ENCODE results near the gene PPARA. TPM values are rescaled to one million over a fixed set of nuclear protein-coding genes. Genes with fewer than 3 reads are reported as not detected.

The PPARA gene
- polyA plus RNA-seq, 1 of the 3 experiments (the other 2 are of a cell fraction), result 4.5 TPM

GRCh38 chr22:46104170-46104880 lies 46.0 kb upstream of the PPARA start:
- no peaks in the 10 kb centered on the region for H3K9me3 ChIP-seq
- peaks cover 29 to 93% of the 10 kb centered on the region in 2 experiments for H3K4me1 ChIP-seq (ENCODE audit: control insufficient read depth in 1 of 2, insufficient read depth in 2 of 2, low read depth in 1 of 2, low read length in 1 of 2)
- no peak overlapping the region for H3K9ac ChIP-seq
- H3K79me2 ChIP-seq (ENCODE audit: insufficient read depth), result peaks cover 100% of the 10 kb centered on the region
- DNase-seq, result no peak
- 96% methylated on average over 16 of the region's 40 CpGs for WGBS (ENCODE audit: low lambda C conversion rate)
- peaks cover 83 to 92% of the 10 kb centered on the region in 2 experiments for H3K36me3 ChIP-seq (replicated peaks in 1 of 2; ENCODE audit: control insufficient read depth in 1 of 2, insufficient read depth in 2 of 2, low read length in 1 of 2)
- H3K27me3 ChIP-seq (ENCODE audit: insufficient read depth), result no peaks in the 10 kb centered on the region
- H3K27ac ChIP-seq (ENCODE audit: low read depth in 2 of 2, low read length in 1 of 2), result peak overlapping the region; percentile 60 to 98
- TF ChIP-seq RXRA (IDR thresholded peaks at IDR 0.05; ENCODE audit: borderline replicate concordance, low read depth) (no peak), POLR2AphosphoS5 (IDR thresholded peaks at IDR 0.05; ENCODE audit: low read depth, low read length) (no peak; the same call in 1 of the 2 replicates), NRF1 (IDR thresholded peaks at IDR 0.05; ENCODE audit: low read depth, low read length) (no peak), FOSL2 (IDR thresholded peaks at IDR 0.05; ENCODE audit: borderline replicate concordance, low read depth) (no peak), RAD21 (IDR thresholded peaks at IDR 0.05; ENCODE audit: low read length) (no peak), USF2 (IDR thresholded peaks at IDR 0.05; ENCODE audit: borderline replicate concordance, low read depth, low read length) (no peak), ELF1 (IDR thresholded peaks at IDR 0.05) (no peak), CTCF (IDR thresholded peaks at IDR 0.05) (no peak), FOXM1 (IDR thresholded peaks at IDR 0.05; ENCODE audit: low read depth) (no peak), SMC3 (IDR thresholded peaks at IDR 0.05; ENCODE audit: low read depth, low read length) (no peak), MXI1 (IDR thresholded peaks at IDR 0.05; ENCODE audit: low read depth, low read length) (no peak), NFIC (IDR thresholded peaks at IDR 0.05; ENCODE audit: borderline replicate concordance) (no peak), SIN3A (IDR thresholded peaks at IDR 0.05; ENCODE audit: borderline replicate concordance, low read depth, low read length) (peak; percentile 13; the same call in 1 of the 2 replicates), YY1 (IDR thresholded peaks at IDR 0.05; ENCODE audit: low read depth) (peak; percentile 90), FOXJ3 (CRISPR knock-in tag; IDR thresholded peaks at IDR 0.05) (no peak), RFX5 (IDR thresholded peaks at IDR 0.05; ENCODE audit: low read length) (no peak), GATA2 (CRISPR knock-in tag; IDR thresholded peaks at IDR 0.05) (no peak), REST (IDR thresholded peaks at IDR 0.05; ENCODE audit: low read depth, low read length) (no peak), GABPA (IDR thresholded peaks at IDR 0.05; ENCODE audit: low read depth) (no peak), MEF2A (IDR thresholded peaks at IDR 0.05; ENCODE audit: borderline replicate concordance, low read depth) (no peak), RCOR1 (IDR thresholded peaks at IDR 0.05; ENCODE audit: low read length) (no peak), EZH2phosphoT487 (IDR thresholded peaks at IDR 0.05; ENCODE audit: borderline replicate concordance, low read depth) (no peak), TEAD4 (IDR thresholded peaks at IDR 0.05; ENCODE audit: borderline replicate concordance, insufficient read depth) (peak; percentile 40; the same call in 1 of the 2 replicates), USF1 (IDR thresholded peaks at IDR 0.05; ENCODE audit: borderline replicate concordance, low read depth) (no peak), TCF12 (IDR thresholded peaks at IDR 0.05) (no peak)
- CTCF ChIA-PET, result interaction anchor here (0.6 kb wide), 1 partner anchor 10 kb away, joined by 3 read pairs; no protein-coding TSS in a partner anchor
- H3K9me2 ChIP-seq, result no peaks in the 10 kb centered on the region
- H3K4me2 ChIP-seq, result peak overlapping the region; percentile 1; the same call in 1 of the 2 replicates
- H4K20me1 ChIP-seq (ENCODE audit: insufficient read depth), result peaks cover 100% of the 10 kb centered on the region
- POLR2A ChIA-PET, result no interaction called here
- H2AFZ ChIP-seq (ENCODE audit: low read depth), result no peak overlapping the region
- H3K4me3 ChIP-seq (ENCODE audit: low read depth in 2 of 2, low read length in 1 of 2), result no peak overlapping the region
- H3F3A ChIP-seq (replicated peaks; ENCODE audit: insufficient read depth), result peaks cover 93% of the 10 kb centered on the region
